HG03103 (cell line): ENCODE measurements around the gene RPLP2.

ENCODE experiments used
- ATAC-seq: cut with Tn5 transposase; IDR thresholded peaks from one replicate; pipeline ENCODE4 v1.9.1; 2021; ENCODE audit warnings: low read depth; ENCODE audit not compliant: unreplicated experiment

RPLP2 gene

GRCh38 chr11:846496-847098 lies 36.8 kb downstream of the RPLP2 start:
- no peak for ATAC-seq

GRCh38 chr11:847876-848275 lies 38.1 kb downstream of the RPLP2 start:
- ATAC-seq: no peak

GRCh38 chr11:848380-848931 lies 38.7 kb downstream of the RPLP2 start:
- ATAC-seq: no peak

- no peak for ATAC-seq
Observed at GRCh38 chr11:849104-849824, 39.5 kb downstream of the RPLP2 start.

- no peak for ATAC-seq
Observed at GRCh38 chr11:849951-850774, 40.4 kb downstream of the RPLP2 start.

GRCh38 chr11:850775-851763 lies 41.3 kb downstream of the RPLP2 start:
- no peak for ATAC-seq

GRCh38 chr11:852762-853161 lies 43.0 kb downstream of the RPLP2 start:
- no peak for ATAC-seq

- no peak for ATAC-seq
Observed at GRCh38 chr11:853682-854448, 44.1 kb downstream of the RPLP2 start.

- no peak for ATAC-seq
Observed at GRCh38 chr11:854601-855329, 45.0 kb downstream of the RPLP2 start.

GRCh38 chr11:855330-855674 lies 45.5 kb downstream of the RPLP2 start:
- ATAC-seq: no peak

GRCh38 chr11:855796-856195 lies 46.0 kb downstream of the RPLP2 start:
- ATAC-seq: no peak

- ATAC-seq: no peak
Observed at GRCh38 chr11:856397-856796, 46.6 kb downstream of the RPLP2 start.

- ATAC-seq: no peak
Observed at GRCh38 chr11:858053-858761, 48.4 kb downstream of the RPLP2 start.

GRCh38 chr11:858762-859339 lies 49.1 kb downstream of the RPLP2 start:
- no peak for ATAC-seq

- no peak for ATAC-seq
Observed at GRCh38 chr11:859394-860131, 49.8 kb downstream of the RPLP2 start.

- ATAC-seq: no peak
Observed at GRCh38 chr11:860234-861104, 50.7 kb downstream of the RPLP2 start.
